ENCODE measurements around the gene CCT5.
"Not testable (repeated sequence)": the region's sequence is repeated elsewhere in the genome, so short reads cannot be mapped to it uniquely, and the experiment has no call there.

The CCT5 gene

GRCh38 chr5:10303201-10303600 lies 53.1 kb downstream of the CCT5 start:
- DNase-seq: no peak

- no peak for DNase-seq
Observed at GRCh38 chr5:10303699-10304170, 53.7 kb downstream of the CCT5 start.

GRCh38 chr5:10304932-10305331 lies 54.9 kb downstream of the CCT5 start:
- DNase-seq: no peak

- no peak for DNase-seq
Observed at GRCh38 chr5:10306114-10306513, 56.0 kb downstream of the CCT5 start.

GRCh38 chr5:10306806-10307205 lies 56.7 kb downstream of the CCT5 start:
- no peak for DNase-seq

GRCh38 chr5:10307206-10308148 lies 57.4 kb downstream of the CCT5 start, which contains the start of gene CMBL:
CMBL (minus strand) TSS chr5:10307902; CDS start chr5:10290762, 17,140 bp downstream.
- peak; percentile 51 for DNase-seq

- no peak for DNase-seq
Observed at GRCh38 chr5:10308844-10309243, 58.8 kb downstream of the CCT5 start.

- DNase-seq: no peak
Observed at GRCh38 chr5:10310066-10310779, 60.1 kb downstream of the CCT5 start.

GRCh38 chr5:10310835-10311570 lies 60.9 kb downstream of the CCT5 start:
- DNase-seq: not testable (repeated sequence)

- no peak for DNase-seq
Observed at GRCh38 chr5:10311595-10312425, 61.7 kb downstream of the CCT5 start.

GRCh38 chr5:10315201-10315600 lies 65.1 kb downstream of the CCT5 start:
- DNase-seq: no peak

Measured in femur (tissue), 1 donor.